NCI-H226 (cell line): ENCODE results near the gene SERPINB13.

Experiments used
- DNase-seq: peaks from one replicate; pipeline ENCODE4 v3.0.0-alpha.2; 2015

SERPINB13 gene

DNA sequence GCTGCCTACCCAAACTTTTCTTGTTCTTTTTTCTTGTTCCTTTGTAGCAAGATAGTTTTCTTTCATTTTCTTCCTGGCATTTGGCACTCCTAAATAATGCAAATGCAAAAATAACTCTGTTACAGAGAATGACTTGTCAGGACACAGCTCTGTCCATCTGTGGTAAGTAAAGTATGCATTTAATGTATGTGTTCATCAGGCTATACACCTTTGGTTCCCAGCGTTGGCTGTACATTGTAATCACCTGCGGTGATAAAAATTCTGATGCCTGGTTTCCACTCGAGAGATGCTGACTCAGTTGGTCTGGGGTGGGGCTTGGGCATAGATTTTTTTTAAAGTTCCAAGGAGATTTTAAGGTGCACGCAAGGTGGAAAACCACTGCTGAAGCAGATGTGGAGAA lies at the start of gene SERPINB13:
Gene SERPINB13, plus strand, starts transcription at position 378 of the 400 bp plus-strand sequence. CDS start 1,325 bp downstream, outside the sequence.
- DNase-seq = no peak

DNA sequence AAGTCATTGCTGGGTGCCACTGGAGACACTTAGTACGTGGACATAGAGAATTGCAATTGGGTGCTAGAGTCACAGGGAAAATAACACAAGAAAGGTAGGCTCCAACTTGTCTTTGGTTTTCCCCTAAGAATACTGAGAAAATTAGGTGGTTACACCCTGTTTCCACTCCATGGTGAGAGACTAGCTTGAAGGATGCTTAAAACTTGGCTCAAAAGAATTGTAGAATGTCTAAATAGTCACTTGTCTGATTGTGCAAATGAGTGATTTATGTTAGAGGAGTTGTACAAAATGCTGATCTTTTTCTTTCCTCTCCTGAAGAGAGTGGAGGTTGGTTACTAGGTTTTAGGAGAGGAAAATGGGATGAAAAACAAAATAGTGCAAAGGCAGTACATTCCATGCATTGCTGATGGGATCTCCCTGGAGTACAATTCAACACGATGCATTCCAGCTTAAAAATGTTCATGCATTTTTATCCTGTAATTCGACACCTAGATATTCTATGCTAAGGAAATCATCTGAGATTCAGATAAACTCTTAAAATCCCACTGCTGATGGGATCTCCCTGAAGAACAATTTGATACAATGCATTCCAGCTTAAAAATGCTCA lies 47.1 kb upstream of the SERPINB13 start:
- peak; percentile 26 for DNase-seq

DNA sequence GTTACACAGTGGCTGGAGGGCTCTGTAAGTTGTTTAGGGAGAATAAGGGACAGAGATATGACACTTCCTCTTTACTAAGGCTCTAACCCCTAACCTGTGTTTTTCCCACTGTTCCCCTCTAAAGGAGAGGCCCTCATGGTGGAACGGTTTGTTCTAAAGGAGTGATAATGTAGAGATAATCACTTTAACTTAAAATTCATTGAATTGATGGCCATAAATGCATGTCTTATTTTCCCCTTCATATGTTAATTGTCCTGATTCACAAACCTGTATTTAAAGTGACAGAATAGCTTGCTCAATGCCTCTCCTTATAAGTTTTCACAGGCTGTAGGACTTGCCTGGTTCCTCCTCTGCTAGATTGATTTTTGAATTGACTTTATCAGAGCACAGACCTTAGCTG lies 45.1 kb upstream of the SERPINB13 start, which contains the start of gene SERPINB12:
Gene SERPINB12, plus strand, starts transcription at position 301 of the 400 bp plus-strand sequence. CDS start 13,791 bp downstream, outside the sequence.
- DNase-seq = no peak

DNA sequence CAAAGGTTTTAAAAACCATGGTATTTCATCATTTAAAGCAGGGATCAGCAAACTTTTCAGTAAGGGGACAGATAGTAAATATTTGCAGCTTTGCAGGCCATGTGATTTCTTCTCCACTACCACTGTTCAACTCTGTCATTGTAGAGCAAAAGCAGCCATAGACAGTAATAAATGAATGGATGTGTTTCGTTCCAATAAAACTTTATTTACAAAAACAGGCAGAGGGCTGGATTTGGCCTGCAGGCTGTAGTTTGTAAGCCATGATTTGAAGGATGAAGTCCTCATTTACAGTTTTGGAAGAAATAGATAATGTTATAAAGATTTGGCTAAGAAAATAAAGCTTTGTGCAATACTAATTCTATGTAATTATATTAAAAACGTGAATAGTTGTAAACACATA lies 43.1 kb upstream of the SERPINB13 start:
- no peak for DNase-seq

GRCh38 chr18:63545000-63545399 lies 42.1 kb upstream of the SERPINB13 start:
- no peak for DNase-seq

DNA sequence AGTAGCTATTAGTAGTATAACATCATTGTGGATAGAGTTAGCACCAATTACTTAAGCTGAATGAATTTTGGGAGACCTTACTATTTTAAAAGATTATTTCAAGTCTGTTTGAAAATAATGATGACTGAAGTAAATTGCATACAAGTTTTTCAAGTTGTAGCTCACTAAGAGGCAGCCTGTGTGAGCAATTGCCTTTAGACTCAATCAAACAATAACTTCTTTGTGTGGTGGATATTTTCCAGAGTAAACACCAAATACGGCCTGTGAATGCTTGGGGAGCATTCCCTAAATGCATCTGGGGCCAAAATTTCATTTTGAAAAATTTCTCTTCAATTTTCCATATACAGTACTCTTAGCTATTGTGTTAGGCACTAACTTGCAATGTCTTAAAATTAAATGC lies 37.1 kb upstream of the SERPINB13 start:
- DNase-seq = no peak

DNA sequence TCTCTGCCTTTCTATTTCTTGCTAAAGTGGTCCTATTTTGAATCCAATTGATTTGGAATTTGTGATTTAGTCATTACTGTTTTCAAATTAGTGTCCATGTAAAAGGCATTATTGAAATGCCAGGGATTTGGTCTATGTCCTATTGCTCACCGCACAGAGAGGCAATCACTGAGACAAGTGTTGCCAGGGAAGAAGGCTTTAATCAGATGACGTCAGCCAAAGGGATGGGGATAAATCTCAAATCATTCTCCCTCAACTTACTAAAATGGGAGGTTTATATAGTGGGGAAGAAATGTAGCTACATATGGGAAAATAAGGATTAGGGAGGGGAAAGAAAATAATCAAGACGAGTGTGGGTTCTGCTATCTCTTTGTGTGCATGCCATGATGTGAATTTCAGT lies 35.4 kb upstream of the SERPINB13 start:
- DNase-seq = no peak

GRCh38 chr18:63552581-63552980 lies 34.6 kb upstream of the SERPINB13 start:
- DNase-seq = no peak

GRCh38 chr18:63553081-63553480 lies 34.1 kb upstream of the SERPINB13 start:
- DNase-seq = peak; percentile 55

DNA sequence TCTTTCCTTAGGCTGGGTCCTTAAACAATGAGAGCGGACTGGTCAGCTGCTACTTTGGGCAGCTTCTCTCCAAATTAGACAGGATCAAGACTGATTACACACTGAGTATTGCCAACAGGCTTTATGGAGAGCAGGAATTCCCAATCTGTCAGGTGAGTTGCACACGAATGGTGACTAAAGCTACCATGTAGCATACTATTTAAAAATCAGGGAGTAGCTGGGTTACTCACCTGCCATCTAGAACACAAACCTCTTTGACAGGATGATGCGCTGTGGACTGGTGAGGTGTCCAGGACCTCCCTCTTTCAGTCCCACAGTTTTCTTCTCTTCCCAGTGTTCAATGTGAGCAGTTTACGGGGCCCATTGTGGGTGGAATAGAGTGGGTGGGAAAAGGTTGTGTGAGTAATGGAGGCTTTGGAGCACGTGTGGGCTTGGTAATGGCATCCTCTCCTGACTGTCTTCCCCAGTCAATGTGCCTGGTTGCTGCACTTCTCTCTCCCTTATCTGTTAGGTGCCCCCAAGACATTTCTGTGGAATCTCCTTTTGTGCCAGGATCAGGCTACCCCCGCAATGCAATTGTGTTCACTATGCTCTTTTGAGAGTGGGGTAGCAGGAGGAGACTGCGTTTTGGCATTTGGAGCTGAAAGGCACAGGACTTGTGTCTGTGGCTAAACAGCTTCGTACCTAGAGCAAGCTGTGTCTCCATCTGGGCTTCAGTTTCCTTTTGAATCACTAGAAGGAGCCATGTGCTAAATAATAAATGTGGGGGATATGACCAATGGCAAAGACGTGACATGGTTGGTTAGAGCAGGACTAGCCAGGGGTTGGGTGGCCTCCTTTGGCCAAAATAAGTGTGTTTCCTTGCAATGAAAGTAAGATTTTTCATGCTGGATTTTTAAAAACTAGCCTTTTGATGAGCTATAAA lies 27.3 kb upstream of the SERPINB13 start:
- no peak for DNase-seq

GRCh38 chr18:63562284-63562683 lies 24.9 kb upstream of the SERPINB13 start:
- DNase-seq = no peak

DNA sequence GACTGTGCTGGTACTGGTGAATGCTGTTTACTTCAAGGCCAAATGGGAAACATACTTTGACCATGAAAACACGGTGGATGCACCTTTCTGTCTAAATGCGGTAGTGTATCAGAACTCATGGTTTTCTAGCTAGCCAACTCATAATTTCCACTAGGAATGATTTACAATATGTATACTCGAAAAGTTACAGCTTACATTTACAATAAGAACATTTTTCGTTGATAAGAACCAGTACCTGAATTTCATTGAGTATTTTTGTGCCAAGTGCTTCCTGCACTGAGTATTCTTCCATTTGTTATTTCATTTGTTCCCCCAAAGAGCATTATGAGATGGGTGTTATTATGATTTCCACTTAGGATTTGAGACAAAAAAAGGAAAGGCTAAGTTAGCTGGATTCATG lies 23.1 kb upstream of the SERPINB13 start:
- DNase-seq = no peak

- no peak for DNase-seq
Measured at GRCh38 chr18:63564561-63564960, 22.6 kb upstream of the SERPINB13 start.

DNA sequence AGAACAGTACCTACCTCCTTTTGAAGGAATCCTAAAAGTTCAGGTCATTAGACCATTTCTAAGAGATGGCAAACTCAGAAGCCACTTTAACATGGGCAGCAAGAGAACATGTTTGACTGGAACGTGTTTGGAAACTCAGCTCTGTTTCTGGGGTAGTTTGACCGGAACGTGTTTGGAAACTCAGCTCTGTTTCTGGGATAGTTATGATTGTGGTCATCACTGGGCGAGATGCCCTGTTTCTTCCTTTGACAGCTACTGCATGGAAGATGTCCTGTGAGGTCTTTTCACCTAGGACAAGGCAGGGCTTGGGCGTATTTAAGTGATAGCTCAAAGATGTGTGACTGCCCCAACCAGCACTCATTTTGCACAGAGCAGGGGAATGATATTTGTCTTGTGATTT lies 19.9 kb upstream of the SERPINB13 start:
- DNase-seq = no peak

GRCh38 chr18:63567825-63568224 lies 19.3 kb upstream of the SERPINB13 start:
- DNase-seq = no peak

DNA sequence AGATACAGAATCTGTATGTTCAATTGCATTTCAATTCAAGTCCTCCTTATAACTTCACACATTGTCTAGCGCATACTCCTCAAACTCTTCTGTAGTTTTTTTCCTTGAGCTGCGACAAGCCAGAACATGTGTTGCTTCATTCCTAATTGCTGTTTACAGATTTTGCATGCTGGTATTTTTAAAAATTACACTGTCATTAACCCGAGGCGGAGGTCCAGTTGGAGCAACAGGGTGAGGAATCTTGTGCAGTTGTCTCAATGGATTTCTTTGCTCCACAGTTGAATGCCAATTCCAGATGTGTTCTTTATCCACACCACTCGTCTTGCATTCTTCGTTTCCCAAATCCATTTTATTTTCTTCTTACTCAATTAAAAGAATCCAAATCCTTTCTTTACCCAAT lies 16.4 kb upstream of the SERPINB13 start:
- DNase-seq = no peak

GRCh38 chr18:63575681-63576080 lies 11.5 kb upstream of the SERPINB13 start:
- no peak for DNase-seq

DNA sequence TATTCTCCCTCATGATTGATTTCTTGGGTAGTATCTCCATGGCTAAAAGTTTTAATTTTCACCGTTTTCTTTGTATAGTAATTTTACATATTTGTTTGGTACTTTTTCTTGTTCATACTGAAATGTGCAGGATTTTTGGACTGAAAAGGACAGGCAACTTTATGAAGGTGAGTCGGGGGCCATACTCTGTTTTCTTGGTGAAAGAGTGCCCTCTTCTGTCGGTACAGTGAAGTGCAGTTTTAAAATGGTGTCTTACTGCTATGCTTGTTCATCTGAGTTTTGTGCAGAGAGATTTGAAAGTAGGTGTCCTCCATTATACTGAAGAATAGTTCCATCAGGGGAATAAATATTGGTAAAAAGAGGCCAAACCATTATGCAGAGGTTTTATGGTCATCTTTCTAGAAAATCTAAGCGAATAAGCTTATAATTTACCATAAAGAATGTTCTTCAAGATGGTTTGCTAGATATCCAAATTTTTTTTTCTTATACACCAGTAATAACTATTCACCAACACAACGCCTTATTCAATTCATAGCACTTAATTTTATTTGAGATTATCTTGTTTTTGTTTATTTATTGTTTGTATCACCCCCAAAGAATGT lies 8.7 kb upstream of the SERPINB13 start:
- no peak for DNase-seq

- DNase-seq = no peak
Measured at GRCh38 chr18:63579616-63580015, 7.5 kb upstream of the SERPINB13 start.

GRCh38 chr18:63585988-63586387 lies 1.2 kb upstream of the SERPINB13 start:
- DNase-seq = no peak

DNA sequence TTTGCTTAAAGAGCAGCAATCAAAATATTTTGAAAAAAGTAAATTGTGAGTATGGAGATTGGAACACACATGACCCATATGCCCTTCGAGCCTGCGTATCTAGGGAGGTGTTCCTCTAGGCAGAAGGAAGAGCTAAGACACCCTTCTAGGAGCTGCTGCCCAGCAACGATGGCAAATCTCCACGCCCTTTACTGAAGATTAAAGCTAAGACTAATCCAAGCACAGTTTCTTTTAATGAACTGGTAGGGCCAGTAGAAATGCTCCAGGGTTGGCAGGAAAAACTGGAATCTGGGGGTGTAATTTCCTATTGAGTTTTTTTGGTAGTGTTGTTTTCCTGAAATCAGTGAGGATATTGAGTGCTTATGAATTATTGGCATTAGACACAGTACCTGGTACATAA lies 712 bp upstream of the SERPINB13 start:
- DNase-seq = no peak

- no peak for DNase-seq
Measured at GRCh38 chr18:63588909-63589308, 1.8 kb downstream of the SERPINB13 start.

DNA sequence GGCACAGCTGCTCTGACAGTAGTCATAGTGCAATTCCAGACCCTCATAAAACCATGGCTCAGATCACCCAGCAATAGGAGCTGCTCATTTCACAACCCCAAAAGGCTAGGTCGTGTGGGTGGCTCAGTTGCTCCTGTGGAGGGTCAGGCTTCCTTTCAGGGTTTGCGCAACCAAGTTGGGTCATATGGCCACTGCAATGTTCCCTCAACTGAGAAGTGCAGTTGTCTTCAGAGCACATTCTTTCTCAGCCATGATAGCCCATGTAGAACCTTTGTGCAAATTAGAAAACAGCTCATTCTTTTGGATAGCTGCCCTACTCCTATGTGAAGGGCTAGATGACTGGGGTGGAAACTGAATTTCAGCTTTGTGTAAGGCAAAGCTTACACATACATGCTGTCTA lies 3.2 kb downstream of the SERPINB13 start:
- no peak for DNase-seq
